GM18951 (cell line): ENCODE data around the gene ANK3.

Experiments
- POLR2A ChIP-seq: IDR thresholded peaks from 4 replicates; pipeline ENCODE4 v1.6.1; 2011; ENCODE audit warnings: mild to moderate bottlenecking; ENCODE audit not compliant: insufficient read length, insufficient read depth; ENCODE audit errors: extremely low read depth
- in situ Hi-C: fragments of 300-500 bp; cut with MboI; formaldehyde crosslinking; loops from one replicate; pipeline ENCODE4 v1.12.0; 2022; ENCODE audit warnings: low sequenced_read_pairs, mixed read lengths, inconsistent platforms; ENCODE audit not compliant: unreplicated experiment

ANK3 gene

GRCh38 chr10:60238759-60239100, 150.9 kb downstream of the ANK3 start:
- no peak for TF ChIP-seq POLR2A
- in situ Hi-C loops = no loop called here

- TF ChIP-seq POLR2A = no peak
- in situ Hi-C loops = no loop called here
Observed at GRCh38 chr10:60237977-60238758, 151.5 kb downstream of the ANK3 start.

- in situ Hi-C loops = no loop called here
- no peak for TF ChIP-seq POLR2A
Observed at GRCh38 chr10:60236869-60237524, 152.7 kb downstream of the ANK3 start.

- no peak for TF ChIP-seq POLR2A
- in situ Hi-C loops = no loop called here
Observed at GRCh38 chr10:60235001-60235400, 154.7 kb downstream of the ANK3 start.

GRCh38 chr10:60234551-60234950, 155.1 kb downstream of the ANK3 start:
- in situ Hi-C loops = no loop called here
- TF ChIP-seq POLR2A = no peak

- no peak for TF ChIP-seq POLR2A
- in situ Hi-C loops = no loop called here
Observed at GRCh38 chr10:60230892-60231291, 158.8 kb downstream of the ANK3 start.

GRCh38 chr10:60224066-60224705, 165.5 kb downstream of the ANK3 start:
- no peak for TF ChIP-seq POLR2A
- in situ Hi-C loops = loop anchor here (25.0 kb wide), 1 partner anchor 562 kb away; no protein-coding TSS in a partner anchor

GRCh38 chr10:60222047-60222446, 167.6 kb downstream of the ANK3 start:
- in situ Hi-C loops = loop anchor here (25.0 kb wide), 1 partner anchor 560 kb away; no protein-coding TSS in a partner anchor
- no peak for TF ChIP-seq POLR2A

- in situ Hi-C loops = loop anchor here (25.0 kb wide), 1 partner anchor 550 kb away; no protein-coding TSS in a partner anchor
- no peak for TF ChIP-seq POLR2A
Observed at GRCh38 chr10:60212195-60212594, 177.5 kb downstream of the ANK3 start.

- no peak for TF ChIP-seq POLR2A
- in situ Hi-C loops = loop anchor here (10.0 to 25.0 kb wide), 2 partner anchors 105 to 548 kb away; no protein-coding TSS in a partner anchor
Observed at GRCh38 chr10:60209874-60210570, 179.7 kb downstream of the ANK3 start.

GRCh38 chr10:60208676-60209269, 180.9 kb downstream of the ANK3 start:
- in situ Hi-C loops = loop anchor here (10.0 to 25.0 kb wide), 2 partner anchors 104 to 546 kb away; no protein-coding TSS in a partner anchor
- TF ChIP-seq POLR2A = no peak

- no peak for TF ChIP-seq POLR2A
- in situ Hi-C loops = loop anchor here (10.0 to 25.0 kb wide), 2 partner anchors 103 to 546 kb away; no protein-coding TSS in a partner anchor
Observed at GRCh38 chr10:60207894-60208293, 181.8 kb downstream of the ANK3 start.
